Body of pancreas (tissue), 4 donors: ENCODE results near the gene BACE1.

Experiments
- CTCF ChIP-seq, 7 experiments: fragments of 450-650 bp in 4 of 7; fragments of 200-600 bp in 3 of 7; sonication (generic) in 3 of 7; IDR thresholded peaks; one replicate each; pipeline ENCODE4 v1.5.1; 2016 to 2019; ENCODE audit warnings: antibody characterized with exemption in 7 of 7
- POLR2A ChIP-seq, 3 donors: fragments of 450-650 bp; IDR thresholded peaks; one replicate each; pipeline ENCODE4 v1.6.1; 2016; ENCODE audit warnings: antibody characterized with exemption in 3 of 3, mild to moderate bottlenecking in 2 of 3

- TF ChIP-seq CTCF (IDR thresholded peaks at IDR 0.05) (no peak), POLR2A (IDR thresholded peaks at IDR 0.05) (no peak)
These were observed 66.5 kb downstream of the BACE1 start for GRCh38 chr11:117249571-117249970.
